Retinal pigment epithelial cell (primary cell): ENCODE data around the gene GNG2.
A peak's percentile ranks its signal among the peaks of the same experiment; 100 is the strongest.

ENCODE experiments used
- DNase-seq: peaks from one replicate; pipeline ENCODE4 v3.0.0-alpha.2; 2010; ENCODE audit warnings: low read depth
- H3K4me3 ChIP-seq: 2 replicates; pipeline ENCODE4 v1.5.1; 2011; ENCODE audit warnings: mild to moderate bottlenecking, low read length, control low read depth, moderate library complexity
- TF ChIP-seq, protein P1 (sequence below): conservative IDR thresholded peaks from 2 replicates; pipeline ENCODE4 v1.5.1; 2011; ENCODE audit warnings: low read depth, low read length, control low read depth, inconsistent platforms

The GNG2 gene

DNA sequence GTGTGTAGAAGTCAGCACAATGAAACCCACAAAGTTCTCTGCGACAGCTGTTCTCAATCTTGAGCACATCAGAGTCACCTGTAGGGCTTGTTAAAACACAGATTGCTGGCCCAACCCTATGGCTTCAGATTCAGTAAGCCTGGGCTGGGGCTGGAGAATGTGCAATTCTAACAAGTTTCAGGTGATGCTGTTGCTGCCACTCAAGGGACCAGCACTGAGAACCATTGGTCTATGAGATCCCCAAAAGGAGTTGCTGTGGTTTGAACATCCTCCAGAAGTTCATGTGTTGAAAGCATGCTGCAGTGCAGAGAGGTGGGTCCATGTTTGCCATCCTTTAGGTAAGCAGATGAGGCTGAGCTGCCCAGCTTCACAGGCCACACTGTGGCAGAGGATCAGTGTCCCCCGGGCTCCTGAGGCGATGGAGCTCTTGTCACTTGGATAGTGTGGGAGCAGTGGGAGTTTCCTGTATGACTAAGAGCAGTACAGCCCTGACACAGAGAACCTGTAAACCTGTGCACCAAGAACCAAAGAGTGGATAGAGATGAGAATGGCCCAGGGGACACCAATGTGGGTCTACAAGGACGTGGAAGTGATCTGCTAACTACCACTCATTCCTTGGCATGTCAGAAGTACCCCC is 120.9 kb downstream of the GNG2 start:
- no peak overlapping the region for H3K4me3 ChIP-seq
- DNase-seq: no peak
- TF ChIP-seq, protein P1, sequence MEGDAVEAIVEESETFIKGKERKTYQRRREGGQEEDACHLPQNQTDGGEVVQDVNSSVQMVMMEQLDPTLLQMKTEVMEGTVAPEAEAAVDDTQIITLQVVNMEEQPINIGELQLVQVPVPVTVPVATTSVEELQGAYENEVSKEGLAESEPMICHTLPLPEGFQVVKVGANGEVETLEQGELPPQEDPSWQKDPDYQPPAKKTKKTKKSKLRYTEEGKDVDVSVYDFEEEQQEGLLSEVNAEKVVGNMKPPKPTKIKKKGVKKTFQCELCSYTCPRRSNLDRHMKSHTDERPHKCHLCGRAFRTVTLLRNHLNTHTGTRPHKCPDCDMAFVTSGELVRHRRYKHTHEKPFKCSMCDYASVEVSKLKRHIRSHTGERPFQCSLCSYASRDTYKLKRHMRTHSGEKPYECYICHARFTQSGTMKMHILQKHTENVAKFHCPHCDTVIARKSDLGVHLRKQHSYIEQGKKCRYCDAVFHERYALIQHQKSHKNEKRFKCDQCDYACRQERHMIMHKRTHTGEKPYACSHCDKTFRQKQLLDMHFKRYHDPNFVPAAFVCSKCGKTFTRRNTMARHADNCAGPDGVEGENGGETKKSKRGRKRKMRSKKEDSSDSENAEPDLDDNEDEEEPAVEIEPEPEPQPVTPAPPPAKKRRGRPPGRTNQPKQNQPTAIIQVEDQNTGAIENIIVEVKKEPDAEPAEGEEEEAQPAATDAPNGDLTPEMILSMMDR: no peak

DNA sequence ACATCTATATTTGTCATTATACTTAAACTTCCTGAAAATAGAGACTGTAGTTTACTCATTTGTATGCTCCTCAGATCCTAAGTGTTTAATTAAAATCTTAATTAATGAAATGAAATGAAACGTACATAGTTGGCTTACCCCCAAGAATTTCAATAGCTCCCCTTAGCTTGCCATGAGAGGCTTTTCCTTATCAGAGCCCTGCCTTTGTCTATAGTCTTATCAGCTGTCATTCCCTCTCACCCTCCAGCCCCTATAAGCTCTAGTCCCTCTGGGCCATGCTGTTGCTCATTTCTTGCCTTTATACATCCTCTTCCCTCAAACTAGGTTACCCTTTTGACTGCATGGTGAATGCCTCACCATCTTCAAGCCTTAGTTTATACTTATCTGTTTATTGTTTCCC is 127.8 kb downstream of the GNG2 start:
- DNase-seq: no peak
- H3K4me3 ChIP-seq: no peak overlapping the region
- TF ChIP-seq, protein P1: no peak

DNA sequence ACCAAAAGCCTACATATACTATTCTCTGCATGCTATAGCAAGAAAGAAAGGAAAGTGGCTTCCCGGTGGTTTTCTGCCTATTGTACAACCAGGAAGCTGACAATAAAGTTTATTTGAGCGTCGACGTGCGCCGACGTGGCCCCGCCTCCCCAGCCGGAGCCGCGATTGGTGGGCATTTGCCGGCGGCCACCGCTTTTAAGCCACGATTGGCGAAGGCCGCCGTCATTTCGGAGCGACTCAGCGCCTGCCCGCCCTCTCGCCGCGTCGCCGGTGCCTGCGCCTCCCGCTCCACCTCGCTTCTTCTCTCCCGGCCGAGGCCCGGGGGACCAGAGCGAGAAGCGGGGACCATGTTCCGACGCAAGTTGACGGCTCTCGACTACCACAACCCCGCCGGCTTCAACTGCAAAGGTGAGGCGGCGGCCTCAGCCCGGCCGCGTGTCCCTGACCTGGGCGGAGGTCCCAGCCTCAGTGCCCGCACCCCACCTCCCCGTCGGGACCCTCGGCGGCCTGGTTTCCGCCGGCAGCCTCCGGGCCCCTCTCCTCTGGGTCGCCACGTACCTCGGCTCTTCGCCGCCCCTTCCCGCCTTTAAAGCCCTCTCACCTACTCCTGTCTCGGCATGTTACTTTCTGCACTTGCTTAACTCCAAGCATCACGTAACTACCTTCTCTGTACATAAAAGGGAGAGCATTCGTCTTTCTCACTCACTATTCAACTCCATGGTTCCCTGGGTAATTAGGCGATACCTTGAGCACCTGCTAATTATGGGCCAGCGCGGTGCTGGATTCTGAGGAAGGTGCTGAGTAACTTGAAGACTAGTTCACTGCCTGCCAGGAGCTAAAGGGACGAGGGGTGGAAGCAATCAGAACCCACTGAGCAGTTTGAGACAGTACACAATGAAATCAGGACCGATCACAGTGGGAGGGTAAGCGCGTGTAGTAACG is 129.2 kb downstream of the GNG2 start, which contains the start of gene RTRAF:
Gene RTRAF, plus strand, starts transcription at position 254 of the 942 bp plus-strand sequence. Its CDS starts 94 bp downstream, at position 348.
- peak within 1 kb of the TSS; percentile 80 for H3K4me3 ChIP-seq
- TF ChIP-seq, protein P1: no peak
- peak; percentile 84 for DNase-seq

DNA sequence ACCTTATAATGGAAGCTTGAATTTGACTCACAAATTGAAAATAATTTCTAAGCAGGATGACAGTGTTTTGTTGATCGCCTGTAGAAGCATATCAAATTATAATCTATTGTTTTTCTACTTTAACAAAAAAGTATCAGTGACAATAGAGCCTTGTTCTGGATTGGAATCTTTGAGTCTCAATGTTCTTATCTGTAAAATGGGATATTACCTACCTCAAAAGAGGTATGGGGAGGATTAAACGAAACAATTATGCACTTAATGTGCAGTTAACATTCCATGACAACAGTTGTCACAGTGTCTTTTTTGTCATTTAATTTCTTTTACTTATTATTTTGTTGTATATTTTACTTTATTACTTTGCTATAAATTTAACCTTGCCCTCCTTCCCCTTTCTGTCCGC is 130.1 kb downstream of the GNG2 start:
- TF ChIP-seq, protein P1: no peak
- peak overlapping the region; percentile 80 for H3K4me3 ChIP-seq
- no peak for DNase-seq

DNA sequence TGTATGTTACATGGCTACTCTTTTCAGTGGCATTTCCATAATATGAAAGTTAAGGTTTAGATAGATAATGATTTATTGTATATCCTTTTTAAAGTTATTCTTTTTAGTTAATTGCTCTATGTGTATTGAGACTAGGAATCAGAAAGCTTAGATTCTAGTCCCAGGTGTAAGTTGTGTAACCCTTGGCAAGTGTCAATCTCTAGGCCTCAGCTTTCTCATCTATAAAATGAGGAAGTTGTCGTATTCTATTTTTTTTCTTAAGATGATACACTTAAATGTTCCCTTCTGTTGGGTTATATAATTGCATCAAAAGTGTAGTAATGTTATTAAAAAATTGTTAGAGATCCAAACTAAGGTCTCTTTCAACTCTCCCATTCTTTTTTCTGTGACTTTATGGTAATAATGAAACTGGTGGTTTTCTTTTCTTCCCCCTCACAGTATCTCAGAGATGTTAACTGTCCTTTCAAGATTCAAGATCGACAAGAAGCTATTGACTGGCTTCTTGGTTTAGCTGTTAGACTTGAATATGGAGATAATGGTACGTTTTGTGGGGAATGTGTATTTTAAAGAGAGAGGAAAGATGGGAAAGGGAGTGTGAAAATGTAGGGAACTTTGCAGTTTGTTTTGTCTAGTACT is 133.0 kb downstream of the GNG2 start:
- no peak overlapping the region for H3K4me3 ChIP-seq
- TF ChIP-seq, protein P1: no peak
- no peak for DNase-seq

DNA sequence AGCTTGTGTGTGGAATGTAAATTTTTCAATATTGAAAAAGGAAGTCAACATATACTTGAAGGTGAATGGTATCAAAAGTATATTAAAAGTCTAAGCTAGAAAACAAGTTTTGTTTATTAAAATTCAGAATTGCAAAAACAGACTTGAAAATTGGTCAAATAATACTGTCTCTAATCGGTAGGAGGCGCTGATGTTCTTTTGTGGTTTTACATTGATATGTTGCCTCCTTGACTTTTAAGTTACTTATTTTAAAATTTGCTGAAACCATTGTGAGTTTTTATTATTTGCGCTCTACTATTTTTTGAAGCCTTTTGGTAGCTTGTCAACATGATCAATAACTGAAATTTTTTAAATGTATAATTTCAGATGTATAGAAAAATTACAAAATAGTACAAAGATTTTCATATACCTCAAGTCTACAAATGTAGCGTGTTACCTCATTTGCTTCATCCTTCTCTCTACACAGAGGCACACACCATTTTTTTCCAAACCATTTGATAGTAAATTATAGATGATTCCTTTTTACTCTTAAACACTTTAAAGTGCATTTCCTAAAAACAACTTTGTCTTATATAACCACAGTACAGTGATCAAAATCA is 135.8 kb downstream of the GNG2 start:
- TF ChIP-seq, protein P1: peak; percentile 64
- no peak overlapping the region for H3K4me3 ChIP-seq
- DNase-seq: no peak
